ENCODE results near the gene CLCN4.

DNA sequence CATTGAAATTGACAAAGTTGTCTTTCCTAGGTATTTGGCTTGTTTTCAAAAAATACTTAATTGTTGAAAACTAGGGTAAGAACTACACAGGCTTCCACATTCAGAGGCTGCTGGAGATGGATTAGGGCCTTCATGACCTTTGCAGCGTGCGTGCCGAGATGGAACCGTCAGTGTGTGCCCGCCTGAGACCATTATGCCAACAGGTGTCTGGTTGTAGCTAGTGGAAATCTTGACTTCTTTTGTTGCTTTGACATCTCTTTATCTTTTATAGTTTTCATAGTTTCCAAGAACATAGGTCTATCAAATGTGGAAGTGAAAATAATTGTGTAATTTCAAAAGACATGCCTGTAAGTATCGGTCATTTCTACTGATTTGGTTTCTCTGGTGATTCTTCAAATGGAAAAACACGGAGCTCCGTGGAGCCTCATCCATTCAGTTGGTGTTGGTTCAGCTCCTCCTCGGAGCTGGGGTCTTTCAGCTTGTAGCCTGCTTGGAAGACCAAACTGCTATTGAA lies 38.9 kb upstream of the CLCN4 start:
- TF ChIP-seq, protein P1, sequence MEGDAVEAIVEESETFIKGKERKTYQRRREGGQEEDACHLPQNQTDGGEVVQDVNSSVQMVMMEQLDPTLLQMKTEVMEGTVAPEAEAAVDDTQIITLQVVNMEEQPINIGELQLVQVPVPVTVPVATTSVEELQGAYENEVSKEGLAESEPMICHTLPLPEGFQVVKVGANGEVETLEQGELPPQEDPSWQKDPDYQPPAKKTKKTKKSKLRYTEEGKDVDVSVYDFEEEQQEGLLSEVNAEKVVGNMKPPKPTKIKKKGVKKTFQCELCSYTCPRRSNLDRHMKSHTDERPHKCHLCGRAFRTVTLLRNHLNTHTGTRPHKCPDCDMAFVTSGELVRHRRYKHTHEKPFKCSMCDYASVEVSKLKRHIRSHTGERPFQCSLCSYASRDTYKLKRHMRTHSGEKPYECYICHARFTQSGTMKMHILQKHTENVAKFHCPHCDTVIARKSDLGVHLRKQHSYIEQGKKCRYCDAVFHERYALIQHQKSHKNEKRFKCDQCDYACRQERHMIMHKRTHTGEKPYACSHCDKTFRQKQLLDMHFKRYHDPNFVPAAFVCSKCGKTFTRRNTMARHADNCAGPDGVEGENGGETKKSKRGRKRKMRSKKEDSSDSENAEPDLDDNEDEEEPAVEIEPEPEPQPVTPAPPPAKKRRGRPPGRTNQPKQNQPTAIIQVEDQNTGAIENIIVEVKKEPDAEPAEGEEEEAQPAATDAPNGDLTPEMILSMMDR (conservative IDR thresholded peaks at IDR 0.05; ENCODE audit: low read length), result no peak
- no peak for TF ChIP-seq EZH2phosphoT487 (IDR thresholded peaks at IDR 0.05; ENCODE audit: borderline replicate concordance)
